Measurements from ENCODE around the gene BRD7. TPM values are rescaled to one million over a fixed set of nuclear protein-coding genes. Genes with fewer than 3 reads are reported as not detected.

Gene BRD7
- total RNA-seq (2022; extraction: Qiagen RNA extraction; ENCODE audit: low read depth): 58.3 to 75.0 TPM (median 62.5 TPM) in 5 replicates

GRCh38 chr16:50368410-50369132, at the start of gene BRD7:
BRD7 (minus strand) TSS chr16:50368988; CDS start chr16:50368774, 214 bp downstream.

GRCh38 chr16:50266337-50267091, 102.3 kb downstream of the BRD7 start, which contains the start of gene ADCY7:
ADCY7 (plus strand) TSS chr16:50266551; CDS start chr16:50288180, 21,629 bp downstream.

Other genes with a start within 250 kb of the BRD7 start
- gene TENT4B, start 215.7 kb downstream of the BRD7 start, total RNA-seq (2022; extraction: Qiagen RNA extraction; ENCODE audit: low read depth): 8.6 to 15.3 TPM (median 11.1 TPM) in 5 replicates
- 8.6 to 19.6 TPM (median 17.2 TPM) in 5 replicates for gene ADCY7, start 102.4 kb downstream of the BRD7 start, total RNA-seq (2022; extraction: Qiagen RNA extraction; ENCODE audit: low read depth)
- gene NKD1, start 179.4 kb upstream of the BRD7 start, total RNA-seq (2022; extraction: Qiagen RNA extraction; ENCODE audit: low read depth): 0.12 to 0.76 TPM (median 0.31 TPM) in 5 replicates